CD14-positive monocyte (primary cell): Measurements from ENCODE around the gene PLAAT3. TPM values are rescaled to one million over a fixed set of nuclear protein-coding genes. Genes with fewer than 3 reads are reported as not detected.
"Not testable (repeated sequence)": the region's sequence is repeated elsewhere in the genome, so short reads cannot be mapped to it uniquely, and the experiment has no call there.

ENCODE experiments used
- DNase-seq, 3 donors: peaks; one replicate each; pipeline ENCODE4 v3.0.0-alpha.2; 2011 to 2022
- H2AFZ ChIP-seq: 2 replicates; pipeline ENCODE4 v1.6.0; 2012; ENCODE audit warnings: mild to moderate bottlenecking, low read depth, low read length, inconsistent platforms; ENCODE audit not compliant: insufficient read depth, poor library complexity, severe bottlenecking
- H3K27ac ChIP-seq, 2 donors: 1 replicate in 1 of 2; 2 replicates in 1 of 2; pipeline ENCODE4 v1.5.1; 2012 to 2013; ENCODE audit warnings: low read length in 2 of 2, control low read depth in 1 of 2, inconsistent platforms in 1 of 2, low read depth in 1 of 2, mild to moderate bottlenecking in 1 of 2
- H3K27me3 ChIP-seq, 2 donors: one replicate each; pipeline versions ENCODE4 v1.6.0 to v1.6.1; 2011 to 2013; ENCODE audit warnings: low read length in 2 of 2; ENCODE audit not compliant: control insufficient read depth in 2 of 2, insufficient read depth in 2 of 2
- H3K36me3 ChIP-seq, 2 donors: replicated peaks in 1 of 2; 1 replicate in 1 of 2; 2 replicates in 1 of 2; pipeline versions ENCODE4 v1.5.1 to v1.6.1; 2012 to 2013; ENCODE audit warnings: low read length in 2 of 2, control low read depth in 1 of 2, inconsistent platforms in 1 of 2, mild to moderate bottlenecking in 1 of 2; ENCODE audit not compliant: insufficient read depth in 2 of 2, control insufficient read depth in 1 of 2
- H3K4me1 ChIP-seq, 2 donors: 1 replicate in 1 of 2; 2 replicates in 1 of 2; pipeline versions ENCODE4 v1.5.1 to v1.6.1; 2012 to 2013; ENCODE audit warnings: low read length in 2 of 2, control low read depth in 1 of 2, inconsistent platforms in 1 of 2, mild to moderate bottlenecking in 1 of 2, moderate library complexity in 1 of 2; ENCODE audit not compliant: insufficient read depth in 2 of 2, control insufficient read depth in 1 of 2
- H3K4me2 ChIP-seq: replicated peaks from 2 replicates; pipeline ENCODE3; 2012; ENCODE audit warnings: low read length, moderate library complexity, mild to moderate bottlenecking; ENCODE audit not compliant: poor library complexity, severe bottlenecking; ENCODE audit errors: extremely low read depth
- H3K4me3 ChIP-seq, 3 experiments: fragments of 200-600 bp in 1 of 3; sonication (generic) in 1 of 3; replicated peaks in 1 of 3; 1 replicate in 2 of 3; 2 replicates in 1 of 3; pipeline ENCODE4 v1.5.1; 2011 to 2013; ENCODE audit warnings: low read length in 3 of 3, mild to moderate bottlenecking in 3 of 3, control low read depth in 2 of 3, low read depth in 2 of 3, inconsistent platforms in 1 of 3, moderate library complexity in 1 of 3
- H3K79me2 ChIP-seq: 2 replicates; pipeline ENCODE4 v1.6.0; 2012; ENCODE audit warnings: mild to moderate bottlenecking, control low read depth, inconsistent platforms, low read length, moderate library complexity; ENCODE audit not compliant: insufficient read depth
- H3K9ac ChIP-seq: 2 replicates; pipeline ENCODE4 v1.6.0; 2017; ENCODE audit warnings: low read length, mild to moderate bottlenecking; ENCODE audit not compliant: insufficient read depth, poor library complexity, severe bottlenecking
- H3K9me3 ChIP-seq, 2 donors: replicated peaks in 1 of 2; 1 replicate in 1 of 2; 2 replicates in 1 of 2; pipeline versions ENCODE4 v1.5.1 to v1.6.1; 2012 to 2013; ENCODE audit warnings: low read length in 2 of 2, control low read depth in 1 of 2; ENCODE audit not compliant: control insufficient read depth in 1 of 2, insufficient read depth in 1 of 2
- H4K20me1 ChIP-seq: 2 replicates; pipeline ENCODE4 v1.6.0; 2012; ENCODE audit warnings: mild to moderate bottlenecking, low read length, control low read depth, moderate library complexity; ENCODE audit not compliant: insufficient read depth
- H3K27ac Mint-ChIP-seq, 7 donors: one replicate each; pipeline ENCODE4 v1.8.0; 2020; ENCODE audit warnings: mild to moderate bottlenecking in 7 of 7, mixed read lengths in 7 of 7, moderate library complexity in 6 of 7, inconsistent platforms in 2 of 7
- H3K27me3 Mint-ChIP-seq, 3 donors: one replicate each; pipeline ENCODE4 v1.8.0; 2021 to 2022; ENCODE audit warnings: low read depth in 3 of 3, mild to moderate bottlenecking in 3 of 3, mixed read lengths in 3 of 3, moderate library complexity in 3 of 3, inconsistent platforms in 1 of 3
- H3K36me3 Mint-ChIP-seq, 2 donors: one replicate each; pipeline ENCODE4 v1.8.0; 2020; ENCODE audit warnings: mixed read lengths in 2 of 2, inconsistent platforms in 1 of 2, mild to moderate bottlenecking in 1 of 2
- H3K4me1 Mint-ChIP-seq: one replicate; pipeline ENCODE4 v1.8.0; 2020; ENCODE audit warnings: mild to moderate bottlenecking, mixed read lengths
- H3K4me3 Mint-ChIP-seq, 2 donors: one replicate each; pipeline ENCODE4 v1.8.0; 2020; ENCODE audit warnings: mild to moderate bottlenecking in 2 of 2, mixed read lengths in 2 of 2, moderate library complexity in 1 of 2
- H3K9me3 Mint-ChIP-seq, 7 donors: one replicate each; pipeline ENCODE4 v1.8.0; 2020 to 2022; ENCODE audit warnings: mixed read lengths in 7 of 7, mild to moderate bottlenecking in 6 of 7, moderate library complexity in 6 of 7, inconsistent platforms in 2 of 7
- WGBS: methylation state at CpG from one replicate; pipeline ENCODE4 v1.1.5; 2013; ENCODE audit warnings: missing lambda C conversion rate; ENCODE audit not compliant: insufficient coverage; 5-methylcytosine and 5-hydroxymethylcytosine counted together
- intact Hi-C, 2 donors: fragments of 100-400 bp; cut with micrococcal nuclease; formaldehyde crosslinking; loops; one replicate each; pipeline versions ENCODE4 v1.15.0 to v1.15.1; 2023
- polyA plus RNA-seq, 3 donors: library from polyadenylated mRNA; depleted of rRNA in 1 of 3; unstranded in 2 of 3; stranded (reverse) in 1 of 3; fragments of 300-500 nt in 2 of 3; fragments of >200 nt in 1 of 3; fragmentation: Illumina TruSeq in 2 of 3; gene quantifications; 1 replicate in 2 of 3; 2 replicates in 1 of 3; pipeline ENCODE4 v1.2.3, GENCODE V29; 2012 to 2021
- TF ChIP-seq, protein P1 (sequence below): fragments of 200-600 bp; IDR thresholded peaks from one replicate; pipeline ENCODE4 v1.8.0; 2022; ENCODE audit warnings: antibody characterized with exemption, mild to moderate bottlenecking

Gene PLAAT3
- polyA plus RNA-seq, 3 donors, result 20.2 to 67.3 (median 34.2) TPM

DNA sequence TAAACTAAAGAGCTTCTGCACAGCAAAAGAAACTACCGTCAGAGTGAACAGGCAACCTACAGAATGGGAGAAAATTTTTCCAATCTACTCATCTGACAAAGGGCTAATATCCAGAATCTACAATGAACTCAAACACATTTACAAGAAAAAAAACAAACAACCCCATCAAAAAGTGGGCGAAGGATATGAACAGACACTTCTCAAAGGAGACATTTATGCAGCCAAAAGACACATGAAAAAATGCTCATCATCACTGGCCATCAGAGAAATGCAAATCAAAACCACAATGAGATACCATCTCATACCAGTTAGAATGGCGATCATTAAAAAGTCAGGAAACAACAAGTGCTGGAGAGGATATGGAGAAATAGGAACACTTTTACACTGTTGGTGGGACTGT is 35.4 kb downstream of the PLAAT3 start:
- H3K9ac ChIP-seq, H3K4me2 ChIP-seq, H3K27me3 ChIP-seq, H3K27ac ChIP-seq, H3K27me3 Mint-ChIP-seq, H2AFZ ChIP-seq, H3K27ac Mint-ChIP-seq, H3K79me2 ChIP-seq, H3K4me3 Mint-ChIP-seq, H3K36me3 ChIP-seq, intact Hi-C loops, DNase-seq, H4K20me1 ChIP-seq, H3K4me3 ChIP-seq: not testable (repeated sequence)
- no CpG with 5 or more reads among the region's 3 CpGs for WGBS
- H3K9me3 Mint-ChIP-seq, result peaks cover 20 to 40% (median 31%) of the 10 kb centered on the region in 7 donors
- peaks cover 22% of the 10 kb centered on the region for H3K4me1 Mint-ChIP-seq
- peaks cover 9 to 12% of the 10 kb centered on the region in 2 donors for H3K4me1 ChIP-seq
- H3K36me3 Mint-ChIP-seq, result peaks cover 0 to 34% of the 10 kb centered on the region in 2 donors
- H3K9me3 ChIP-seq, result peaks cover 14 to 22% of the 10 kb centered on the region in 2 donors

DNA sequence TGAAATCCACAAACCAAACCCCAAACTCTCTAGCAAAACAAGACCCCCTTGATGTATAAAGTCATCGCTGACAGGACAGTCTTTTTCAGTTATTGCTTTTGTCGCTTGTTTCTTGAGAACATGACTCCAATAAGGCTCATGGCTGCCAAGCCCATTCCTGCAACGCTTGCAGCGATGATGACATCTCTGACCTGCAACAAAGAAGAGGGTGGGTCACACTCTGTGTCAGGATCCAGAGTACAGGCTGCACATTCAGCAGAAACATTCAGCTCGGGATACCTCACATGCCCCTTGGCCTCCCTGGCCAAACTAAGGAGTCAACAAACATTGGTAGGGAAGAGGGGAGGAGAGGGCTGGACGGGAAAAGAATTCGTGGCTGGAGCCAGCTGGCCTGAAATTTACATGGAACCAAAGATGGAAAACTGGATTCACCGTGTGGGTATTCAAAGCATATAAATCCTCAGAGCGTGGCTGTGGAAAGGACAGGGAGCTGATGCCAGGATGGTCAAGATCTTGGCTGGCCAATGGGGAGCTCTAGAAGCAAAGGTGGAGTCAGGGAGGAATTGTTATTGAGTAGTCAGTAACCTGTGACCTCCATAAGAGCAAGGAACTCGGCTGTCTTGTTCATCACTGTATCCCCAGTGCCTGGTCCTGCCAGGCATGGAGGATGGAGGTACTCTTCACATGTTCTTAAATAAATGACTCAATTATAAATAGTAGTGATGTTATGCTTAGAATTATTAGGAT is 39.2 kb downstream of the PLAAT3 start:
- 94% methylated on average over 9 of the region's 10 CpGs for WGBS
- Histone ChIP-seq H4K20me1 (no peaks in the 10 kb centered on the region), H3K27me3 (no peaks in the 10 kb centered on the region), H2AFZ (peak overlapping the region; percentile 76), H3K4me1 (peaks cover 13 to 20% of the 10 kb centered on the region in 2 donors), H3K9me3 (peaks cover 2 to 3% of the 10 kb centered on the region in 2 donors), H3K4me2 (peak overlapping the region; percentile 79), H3K4me3 (peak overlapping the region; percentile 22 to 75 (median 65)), H3K9ac (peak overlapping the region; percentile 62), H3K27ac (peak overlapping the region; percentile 68 to 87), H3K79me2 (no peaks in the 10 kb centered on the region), H3K36me3 (no peaks in the 10 kb centered on the region)
- Mint-ChIP-seq H3K4me1 (peaks cover 23% of the 10 kb centered on the region), H3K27me3 (peaks cover 2 to 3% (median 3%) of the 10 kb centered on the region in 3 donors), H3K4me3 (peak overlapping the region; percentile 83 to 89), H3K9me3 (peaks cover 8 to 21% (median 10%) of the 10 kb centered on the region in 7 donors), H3K36me3 (peaks cover 0 to 18% of the 10 kb centered on the region in 2 donors), H3K27ac (peak overlapping the region; percentile 84 to 97 (median 94))
- DNase-seq, result no peak
- TF ChIP-seq, protein P1, sequence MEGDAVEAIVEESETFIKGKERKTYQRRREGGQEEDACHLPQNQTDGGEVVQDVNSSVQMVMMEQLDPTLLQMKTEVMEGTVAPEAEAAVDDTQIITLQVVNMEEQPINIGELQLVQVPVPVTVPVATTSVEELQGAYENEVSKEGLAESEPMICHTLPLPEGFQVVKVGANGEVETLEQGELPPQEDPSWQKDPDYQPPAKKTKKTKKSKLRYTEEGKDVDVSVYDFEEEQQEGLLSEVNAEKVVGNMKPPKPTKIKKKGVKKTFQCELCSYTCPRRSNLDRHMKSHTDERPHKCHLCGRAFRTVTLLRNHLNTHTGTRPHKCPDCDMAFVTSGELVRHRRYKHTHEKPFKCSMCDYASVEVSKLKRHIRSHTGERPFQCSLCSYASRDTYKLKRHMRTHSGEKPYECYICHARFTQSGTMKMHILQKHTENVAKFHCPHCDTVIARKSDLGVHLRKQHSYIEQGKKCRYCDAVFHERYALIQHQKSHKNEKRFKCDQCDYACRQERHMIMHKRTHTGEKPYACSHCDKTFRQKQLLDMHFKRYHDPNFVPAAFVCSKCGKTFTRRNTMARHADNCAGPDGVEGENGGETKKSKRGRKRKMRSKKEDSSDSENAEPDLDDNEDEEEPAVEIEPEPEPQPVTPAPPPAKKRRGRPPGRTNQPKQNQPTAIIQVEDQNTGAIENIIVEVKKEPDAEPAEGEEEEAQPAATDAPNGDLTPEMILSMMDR, result no peak
- intact Hi-C loops, result loop anchor here in 1 of 2 donors (5.0 kb wide), 1 partner anchor 47 kb away; no protein-coding TSS in a partner anchor
